RWPE1 (cell line): ENCODE data around the gene PRKCH.

Experiments used
- CTCF ChIA-PET: fragments of 350-600 bp; sonication (Branson Sonifier 250); formaldehyde crosslinking; extraction: SDS; loops from one replicate; lab custom pipeline; 2021; lab: Yijun Ruan, JAX
- POLR2A ChIA-PET: fragments of 400-600 bp; formaldehyde crosslinking; extraction: SDS; loops from one replicate; lab custom pipeline; 2020; ENCODE audit warnings: antibody characterized with exemption; ENCODE audit not compliant: low non-redundant PET; lab: Yijun Ruan, JAX
- DNase-seq: peaks from one replicate; pipeline ENCODE4 v3.0.0; 2012; ENCODE audit warnings: low spot score
- H3K27ac ChIP-seq: fragments of 450-650 bp; 2 replicates; pipeline ENCODE4 v1.5.1; 2017
- CTCF ChIP-seq: fragments of 450-650 bp; conservative IDR thresholded peaks from 2 replicates; pipeline ENCODE4 v1.5.1; 2017; ENCODE audit warnings: low read depth, mild to moderate bottlenecking

PRKCH gene

GRCh38 chr14:61368781-61369453 is 47.5 kb downstream of the PRKCH start:
- no peak for TF ChIP-seq CTCF
- CTCF ChIA-PET: interaction anchor here (0.6 to 1.0 kb wide), 3 partner anchors 22 to 112 kb away, joined by 3 to 4 read pairs (median 3); no protein-coding TSS in a partner anchor
- POLR2A ChIA-PET: no interaction called here
- no peak overlapping the region for H3K27ac ChIP-seq
- no peak for DNase-seq

GRCh38 chr14:61369454-61369810 is 48.1 kb downstream of the PRKCH start:
- no peak for DNase-seq
- ChIA-PET POLR2A (no interaction called here), CTCF (interaction anchor here (1.0 kb wide), 1 partner anchor 47 kb away, joined by 3 read pairs; no protein-coding TSS in a partner anchor)
- TF ChIP-seq CTCF: no peak
- H3K27ac ChIP-seq: no peak overlapping the region

GRCh38 chr14:61372379-61372778 is 51.0 kb downstream of the PRKCH start:
- no peak for DNase-seq
- TF ChIP-seq CTCF: no peak
- H3K27ac ChIP-seq: no peak overlapping the region
- CTCF ChIA-PET: no interaction called here
- POLR2A ChIA-PET: no interaction called here

- no peak for TF ChIP-seq CTCF
- POLR2A ChIA-PET: no interaction called here
- no peak for DNase-seq
- H3K27ac ChIP-seq: no peak overlapping the region
- CTCF ChIA-PET: no interaction called here
Observed at GRCh38 chr14:61372842-61373555, 51.6 kb downstream of the PRKCH start.

GRCh38 chr14:61374284-61374683 is 52.9 kb downstream of the PRKCH start:
- POLR2A ChIA-PET: no interaction called here
- TF ChIP-seq CTCF: no peak
- H3K27ac ChIP-seq: no peak overlapping the region
- CTCF ChIA-PET: interaction anchor here (0.6 kb wide), 1 partner anchor 138 kb away, joined by 3 read pairs; no protein-coding TSS in a partner anchor
- no peak for DNase-seq

GRCh38 chr14:61375218-61375617 is 53.8 kb downstream of the PRKCH start:
- CTCF ChIA-PET: interaction anchor here (0.7 kb wide), 1 partner anchor 94 kb away, joined by 3 read pairs; no protein-coding TSS in a partner anchor
- POLR2A ChIA-PET: no interaction called here
- no peak for DNase-seq
- no peak for TF ChIP-seq CTCF
- H3K27ac ChIP-seq: no peak overlapping the region
